GM19023 (cell line): ENCODE results near the gene PLEKHG4B.
A peak's percentile ranks its signal among the peaks of the same experiment; 100 is the strongest.
"Not testable (repeated sequence)": the region's sequence is repeated elsewhere in the genome, so short reads cannot be mapped to it uniquely, and the experiment has no call there.

Source experiments
- ATAC-seq: cut with Tn5 transposase; IDR thresholded peaks from one replicate; pipeline ENCODE4 v1.9.1; 2021; ENCODE audit warnings: mild to moderate bottlenecking, moderate library complexity; ENCODE audit not compliant: unreplicated experiment

PLEKHG4B gene

DNA sequence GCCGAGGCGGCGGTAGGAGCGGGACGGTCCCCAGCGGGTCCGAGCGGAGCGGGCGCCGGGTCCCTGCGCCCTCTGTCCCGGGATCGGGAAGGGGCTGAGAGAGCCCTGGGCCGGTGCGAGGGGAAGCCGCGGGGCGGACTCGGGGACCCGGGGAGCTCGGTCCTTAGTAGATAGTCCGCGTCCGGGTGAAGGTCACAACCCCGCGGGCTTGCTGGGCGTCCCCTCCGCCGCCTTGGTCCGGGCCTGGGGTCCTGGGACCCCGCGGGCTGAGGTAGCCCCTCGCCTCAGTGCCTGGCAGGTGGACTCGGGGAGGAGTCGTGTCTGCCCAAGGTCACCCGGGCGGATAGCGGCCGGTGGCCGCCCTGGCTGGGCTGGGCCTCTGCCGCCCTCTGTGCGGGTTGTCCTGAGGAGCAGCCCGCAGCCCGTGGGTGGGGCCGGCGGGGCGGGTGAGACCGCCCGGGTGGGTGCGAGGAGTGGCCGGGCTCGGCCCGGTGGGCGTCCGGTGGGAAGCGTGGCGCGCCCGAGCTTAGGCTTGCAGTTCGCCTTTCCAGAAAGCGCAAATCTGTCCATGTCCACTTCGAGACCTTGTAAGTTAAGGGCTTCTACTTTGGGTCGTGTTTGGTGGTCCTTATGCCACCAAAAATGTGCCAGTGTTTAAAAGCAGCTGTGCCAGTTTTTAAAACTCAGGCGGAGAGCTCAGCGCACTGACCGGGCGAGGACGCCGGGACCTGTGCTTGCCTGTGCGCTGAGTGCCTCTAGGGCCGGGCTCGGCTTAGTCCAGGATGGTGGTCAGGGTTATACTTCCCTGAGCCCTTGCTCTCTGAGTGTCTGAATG lies 126.7 kb downstream of the PLEKHG4B start:
- peak; percentile 29 for ATAC-seq

DNA sequence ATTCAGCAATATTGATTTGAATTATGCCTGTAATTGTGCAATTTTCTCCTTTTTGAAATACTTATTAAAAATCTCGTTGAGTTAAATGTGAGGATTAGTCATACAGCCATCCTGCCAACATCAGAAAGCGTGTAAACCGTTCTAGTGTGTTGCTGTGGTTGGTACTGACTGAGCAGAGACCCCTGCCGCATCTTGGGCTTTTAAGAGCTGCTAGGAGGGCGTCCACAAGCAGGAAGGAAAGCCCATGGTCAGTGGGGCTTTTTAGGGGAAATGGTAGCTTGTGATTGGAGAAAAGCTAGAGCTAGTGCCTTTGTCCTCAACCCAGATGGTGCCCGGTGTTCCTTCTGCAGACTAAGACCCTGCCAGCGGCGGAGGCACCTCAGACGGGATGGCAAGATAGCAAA lies 127.5 kb downstream of the PLEKHG4B start:
- ATAC-seq, result no peak

- ATAC-seq, result no peak
Observed at GRCh38 chr5:219991-220390, 128.0 kb downstream of the PLEKHG4B start.

DNA sequence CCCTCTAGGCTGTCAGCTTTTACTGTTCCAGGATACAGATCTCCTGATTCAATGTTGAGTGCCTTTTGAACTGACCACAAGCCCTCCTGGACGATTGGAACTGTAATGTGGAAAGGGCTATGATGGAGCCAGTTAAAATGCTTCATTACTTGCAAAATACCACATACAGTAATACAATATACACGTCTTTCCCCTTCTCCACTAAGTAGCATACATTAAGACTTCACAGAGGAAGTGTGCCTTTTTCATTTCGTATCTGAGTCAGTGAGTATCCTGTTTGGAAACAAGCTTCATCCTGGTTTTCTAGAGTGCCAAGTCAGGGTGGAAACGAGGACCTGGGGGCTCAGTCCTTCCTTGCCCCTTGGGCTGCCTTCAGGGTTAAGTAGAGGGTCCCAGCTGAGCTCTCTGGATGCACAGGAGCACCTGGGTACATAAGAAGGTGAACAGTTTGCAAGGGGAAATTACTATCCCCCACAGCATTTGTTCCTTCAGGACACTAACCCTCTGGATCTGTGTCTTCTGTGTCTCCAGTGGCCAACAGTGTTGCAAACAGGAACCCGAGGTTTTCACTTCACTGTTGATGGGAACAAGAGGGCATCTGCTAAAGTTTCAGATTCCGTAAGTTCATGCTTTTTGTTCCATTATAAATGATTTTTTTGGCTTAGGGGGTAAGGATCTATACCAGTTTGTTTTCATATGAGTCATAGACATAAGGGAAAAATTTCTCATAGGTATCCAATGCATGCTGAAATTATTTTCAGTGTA lies 131.2 kb downstream of the PLEKHG4B start:
- not testable (repeated sequence) for ATAC-seq

DNA sequence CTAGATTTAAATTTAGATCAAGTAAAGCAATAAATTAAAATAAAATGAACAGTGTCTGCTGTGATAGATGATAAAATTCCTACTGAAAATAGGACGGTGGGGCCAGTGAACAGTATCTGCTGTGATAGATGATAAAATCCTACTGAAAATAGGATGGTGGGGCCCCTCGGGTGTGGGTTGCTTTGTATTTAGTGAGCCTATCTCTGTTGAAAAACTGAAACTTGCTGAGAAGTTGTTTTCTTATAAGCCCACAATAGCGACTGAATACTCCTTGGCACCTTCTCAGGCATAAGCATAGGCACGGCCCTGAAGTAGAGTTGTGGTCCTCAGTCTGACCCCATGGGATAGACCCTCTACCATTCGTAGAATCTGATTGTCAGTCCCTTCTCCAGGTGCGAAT lies 131.8 kb downstream of the PLEKHG4B start:
- ATAC-seq, result no peak

GRCh38 chr5:225334-225733 lies 133.4 kb downstream of the PLEKHG4B start:
- ATAC-seq, result no peak

DNA sequence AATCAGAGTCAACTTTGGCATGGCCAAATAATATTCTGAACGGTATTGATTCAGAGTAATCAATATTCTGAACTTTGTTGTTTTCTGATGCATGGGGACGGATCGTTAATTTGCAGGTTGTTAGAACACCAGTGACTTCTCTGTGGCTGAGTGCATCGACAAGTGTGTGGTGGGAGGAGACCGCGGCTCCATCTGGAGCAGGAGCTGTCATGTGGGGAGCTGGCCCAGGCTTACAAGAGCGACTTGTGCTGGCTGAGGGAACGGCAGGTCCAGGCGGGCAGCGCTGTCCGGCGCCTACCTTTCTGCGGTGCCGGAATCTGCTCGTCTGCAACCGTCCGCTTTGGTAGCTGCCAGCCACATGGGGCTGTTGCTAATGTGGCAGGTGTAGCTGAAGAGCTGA lies 135.4 kb downstream of the PLEKHG4B start:
- ATAC-seq, result not testable (repeated sequence)

- ATAC-seq, result no peak
Observed at GRCh38 chr5:228886-229285, 136.9 kb downstream of the PLEKHG4B start.

GRCh38 chr5:230711-231110 lies 138.7 kb downstream of the PLEKHG4B start:
- ATAC-seq, result no peak

GRCh38 chr5:231661-232060 lies 139.7 kb downstream of the PLEKHG4B start:
- ATAC-seq, result no peak

- ATAC-seq, result not testable (repeated sequence)
Observed at GRCh38 chr5:233426-233825, 141.5 kb downstream of the PLEKHG4B start.

- ATAC-seq, result no peak
Observed at GRCh38 chr5:234450-234849, 142.5 kb downstream of the PLEKHG4B start.

GRCh38 chr5:235527-235926 lies 143.6 kb downstream of the PLEKHG4B start:
- not testable (repeated sequence) for ATAC-seq

DNA sequence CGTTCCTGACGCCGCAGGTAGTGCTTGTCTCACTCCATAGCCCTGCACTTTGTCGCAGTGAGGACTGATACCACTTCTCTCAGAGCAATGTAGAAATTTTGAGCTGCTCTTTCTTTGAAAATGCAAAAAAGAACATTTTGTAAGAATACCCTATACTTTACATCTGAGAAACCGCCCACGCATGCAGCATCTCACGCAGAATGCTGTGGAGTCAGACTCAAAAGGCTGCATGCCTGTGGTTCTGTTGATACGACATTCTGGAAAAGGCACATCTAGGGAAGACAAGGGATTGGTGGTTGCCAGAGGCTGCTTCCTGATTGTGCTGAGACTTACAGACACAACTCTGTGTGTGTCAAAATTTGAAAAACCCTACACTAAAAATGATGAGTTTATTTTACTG lies 146.0 kb downstream of the PLEKHG4B start:
- ATAC-seq, result not testable (repeated sequence)
